Measurements from ENCODE around the gene ARID3B. TPM values are rescaled to one million over a fixed set of nuclear protein-coding genes. Genes with fewer than 3 reads are reported as not detected.
A peak's percentile ranks its signal among the peaks of the same experiment; 100 is the strongest.

ARID3B gene
- total and polyA plus RNA-seq, 2 of the 13 experiments (the other 11 are each of a cell fraction or from before 2014, with no cell fraction given), result 5.3 to 12.8 TPM

- TF ChIP-seq ZNF407 (CRISPR knock-in tag; IDR thresholded peaks at IDR 0.05; ENCODE audit: not compliant biosample characterization), result no peak
- TF ChIP-seq ZNF891 (CRISPR knock-in tag; IDR thresholded peaks at IDR 0.05), result peak; percentile 64; the same call in 1 of the 2 replicates
- TF ChIP-seq ZBTB2 (CRISPR knock-in tag; IDR thresholded peaks at IDR 0.05; ENCODE audit: low read depth), result no peak
- no peak for TF ChIP-seq ZNF543 (CRISPR knock-in tag; IDR thresholded peaks at IDR 0.05)
- TF ChIP-seq HES4 (CRISPR knock-in tag; IDR thresholded peaks at IDR 0.05; ENCODE audit: borderline replicate concordance), result no peak
- no peak for TF ChIP-seq SOX13 (IDR thresholded peaks at IDR 0.05)
- no peak for TF ChIP-seq SOX13 (CRISPR knock-in tag; conservative IDR thresholded peaks at IDR 0.05 in 1 of 2, IDR thresholded peaks at IDR 0.05 in 1 of 2)
- TF ChIP-seq ATF2 (CRISPR knock-in tag; IDR thresholded peaks at IDR 0.05), result peak; percentile 71; the same call in 1 of the 2 replicates
- TF ChIP-seq, protein P1, sequence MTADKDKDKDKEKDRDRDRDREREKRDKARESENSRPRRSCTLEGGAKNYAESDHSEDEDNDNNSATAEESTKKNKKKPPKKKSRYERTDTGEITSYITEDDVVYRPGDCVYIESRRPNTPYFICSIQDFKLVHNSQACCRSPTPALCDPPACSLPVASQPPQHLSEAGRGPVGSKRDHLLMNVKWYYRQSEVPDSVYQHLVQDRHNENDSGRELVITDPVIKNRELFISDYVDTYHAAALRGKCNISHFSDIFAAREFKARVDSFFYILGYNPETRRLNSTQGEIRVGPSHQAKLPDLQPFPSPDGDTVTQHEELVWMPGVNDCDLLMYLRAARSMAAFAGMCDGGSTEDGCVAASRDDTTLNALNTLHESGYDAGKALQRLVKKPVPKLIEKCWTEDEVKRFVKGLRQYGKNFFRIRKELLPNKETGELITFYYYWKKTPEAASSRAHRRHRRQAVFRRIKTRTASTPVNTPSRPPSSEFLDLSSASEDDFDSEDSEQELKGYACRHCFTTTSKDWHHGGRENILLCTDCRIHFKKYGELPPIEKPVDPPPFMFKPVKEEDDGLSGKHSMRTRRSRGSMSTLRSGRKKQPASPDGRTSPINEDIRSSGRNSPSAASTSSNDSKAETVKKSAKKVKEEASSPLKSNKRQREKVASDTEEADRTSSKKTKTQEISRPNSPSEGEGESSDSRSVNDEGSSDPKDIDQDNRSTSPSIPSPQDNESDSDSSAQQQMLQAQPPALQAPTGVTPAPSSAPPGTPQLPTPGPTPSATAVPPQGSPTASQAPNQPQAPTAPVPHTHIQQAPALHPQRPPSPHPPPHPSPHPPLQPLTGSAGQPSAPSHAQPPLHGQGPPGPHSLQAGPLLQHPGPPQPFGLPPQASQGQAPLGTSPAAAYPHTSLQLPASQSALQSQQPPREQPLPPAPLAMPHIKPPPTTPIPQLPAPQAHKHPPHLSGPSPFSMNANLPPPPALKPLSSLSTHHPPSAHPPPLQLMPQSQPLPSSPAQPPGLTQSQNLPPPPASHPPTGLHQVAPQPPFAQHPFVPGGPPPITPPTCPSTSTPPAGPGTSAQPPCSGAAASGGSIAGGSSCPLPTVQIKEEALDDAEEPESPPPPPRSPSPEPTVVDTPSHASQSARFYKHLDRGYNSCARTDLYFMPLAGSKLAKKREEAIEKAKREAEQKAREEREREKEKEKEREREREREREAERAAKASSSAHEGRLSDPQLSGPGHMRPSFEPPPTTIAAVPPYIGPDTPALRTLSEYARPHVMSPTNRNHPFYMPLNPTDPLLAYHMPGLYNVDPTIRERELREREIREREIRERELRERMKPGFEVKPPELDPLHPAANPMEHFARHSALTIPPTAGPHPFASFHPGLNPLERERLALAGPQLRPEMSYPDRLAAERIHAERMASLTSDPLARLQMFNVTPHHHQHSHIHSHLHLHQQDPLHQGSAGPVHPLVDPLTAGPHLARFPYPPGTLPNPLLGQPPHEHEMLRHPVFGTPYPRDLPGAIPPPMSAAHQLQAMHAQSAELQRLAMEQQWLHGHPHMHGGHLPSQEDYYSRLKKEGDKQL (CRISPR knock-in tag; IDR thresholded peaks at IDR 0.05; ENCODE audit: low read depth), result no peak
- no peak for TF ChIP-seq PTBP1 (IDR thresholded peaks at IDR 0.05; ENCODE audit: low read depth, low read length, poor library complexity, severe bottlenecking)
These were observed 79.9 kb downstream of the ARID3B start (continued) for GRCh38 chr15:74620636-74621545.

All from HepG2 (cell line).